GM06990 (cell line): ENCODE data around the gene AGAP1.

Experiments
- DNase-seq: peaks from one replicate; pipeline ENCODE4 v3.0.0-alpha.2; 2011; ENCODE audit not compliant: insufficient read length; ENCODE audit errors: extremely low read depth
- H3K27me3 ChIP-seq: replicated peaks from 2 replicates; pipeline ENCODE4 v1.6.0; 2011; ENCODE audit warnings: low read length; ENCODE audit not compliant: control insufficient read depth, insufficient read depth
- H3K36me3 ChIP-seq: 2 replicates; pipeline ENCODE4 v1.5.1; 2011; ENCODE audit warnings: low read length; ENCODE audit not compliant: control insufficient read depth, insufficient read depth
- H3K4me3 ChIP-seq: replicated peaks from 2 replicates; pipeline ENCODE4 v1.5.1; 2011; ENCODE audit warnings: low read depth, mild to moderate bottlenecking, control low read depth, low read length
- TF ChIP-seq, protein P1 (sequence below): IDR thresholded peaks from 2 replicates; pipeline ENCODE4 v1.5.1; 2011; ENCODE audit warnings: low read length, control low read depth, mild to moderate bottlenecking, inconsistent platforms; ENCODE audit not compliant: insufficient read depth, poor library complexity, severe bottlenecking

Gene AGAP1

DNA sequence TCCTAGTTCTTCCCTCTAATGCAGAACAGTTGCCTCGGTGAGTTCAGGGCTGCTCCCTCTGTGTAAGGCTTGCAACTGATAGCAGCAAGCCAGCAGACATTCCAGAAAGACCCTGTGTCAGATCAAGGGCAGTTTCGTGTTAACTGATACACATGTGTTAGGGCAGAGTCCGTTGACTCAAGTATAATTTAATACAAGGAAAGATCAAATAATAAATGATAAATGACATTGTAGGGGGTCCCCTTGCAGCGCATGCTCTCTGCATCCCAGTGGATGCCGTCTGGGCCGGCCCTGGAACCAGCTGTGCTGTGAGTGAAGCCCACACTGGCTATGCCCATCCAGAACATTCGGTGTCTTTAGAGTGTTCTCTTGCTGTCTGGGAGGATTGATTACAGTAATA is 180.3 kb downstream of the AGAP1 start:
- TF ChIP-seq, protein P1, sequence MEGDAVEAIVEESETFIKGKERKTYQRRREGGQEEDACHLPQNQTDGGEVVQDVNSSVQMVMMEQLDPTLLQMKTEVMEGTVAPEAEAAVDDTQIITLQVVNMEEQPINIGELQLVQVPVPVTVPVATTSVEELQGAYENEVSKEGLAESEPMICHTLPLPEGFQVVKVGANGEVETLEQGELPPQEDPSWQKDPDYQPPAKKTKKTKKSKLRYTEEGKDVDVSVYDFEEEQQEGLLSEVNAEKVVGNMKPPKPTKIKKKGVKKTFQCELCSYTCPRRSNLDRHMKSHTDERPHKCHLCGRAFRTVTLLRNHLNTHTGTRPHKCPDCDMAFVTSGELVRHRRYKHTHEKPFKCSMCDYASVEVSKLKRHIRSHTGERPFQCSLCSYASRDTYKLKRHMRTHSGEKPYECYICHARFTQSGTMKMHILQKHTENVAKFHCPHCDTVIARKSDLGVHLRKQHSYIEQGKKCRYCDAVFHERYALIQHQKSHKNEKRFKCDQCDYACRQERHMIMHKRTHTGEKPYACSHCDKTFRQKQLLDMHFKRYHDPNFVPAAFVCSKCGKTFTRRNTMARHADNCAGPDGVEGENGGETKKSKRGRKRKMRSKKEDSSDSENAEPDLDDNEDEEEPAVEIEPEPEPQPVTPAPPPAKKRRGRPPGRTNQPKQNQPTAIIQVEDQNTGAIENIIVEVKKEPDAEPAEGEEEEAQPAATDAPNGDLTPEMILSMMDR: no peak
- H3K4me3 ChIP-seq: no peak overlapping the region
- no peak for DNase-seq
- H3K27me3 ChIP-seq: no peaks in the 10 kb centered on the region; the same call in none of the 2 replicates
- no peaks in the 10 kb centered on the region for H3K36me3 ChIP-seq

DNA sequence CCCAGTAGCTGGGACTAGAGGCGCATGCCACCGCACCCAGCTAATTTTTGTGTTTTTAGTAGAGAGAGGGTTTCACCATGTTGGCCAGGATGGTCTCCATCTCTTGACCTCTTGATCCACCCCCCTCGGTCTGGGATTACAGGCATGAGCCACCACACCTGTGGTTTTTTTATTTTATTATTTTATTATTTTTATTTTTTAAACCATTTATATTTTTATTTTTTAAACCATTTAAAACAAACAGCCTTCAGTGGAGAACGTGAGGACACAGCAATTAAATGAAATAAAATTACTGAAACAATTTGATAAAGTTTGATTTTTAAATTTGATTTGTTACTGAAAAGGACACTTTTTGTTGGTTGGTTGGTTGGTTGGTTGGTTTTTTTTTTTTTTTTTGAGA is 181.0 kb downstream of the AGAP1 start:
- no peaks in the 10 kb centered on the region; the same call in none of the 2 replicates for H3K27me3 ChIP-seq
- TF ChIP-seq, protein P1: no peak
- DNase-seq: no peak
- H3K36me3 ChIP-seq: no peaks in the 10 kb centered on the region
- H3K4me3 ChIP-seq: no peak overlapping the region

DNA sequence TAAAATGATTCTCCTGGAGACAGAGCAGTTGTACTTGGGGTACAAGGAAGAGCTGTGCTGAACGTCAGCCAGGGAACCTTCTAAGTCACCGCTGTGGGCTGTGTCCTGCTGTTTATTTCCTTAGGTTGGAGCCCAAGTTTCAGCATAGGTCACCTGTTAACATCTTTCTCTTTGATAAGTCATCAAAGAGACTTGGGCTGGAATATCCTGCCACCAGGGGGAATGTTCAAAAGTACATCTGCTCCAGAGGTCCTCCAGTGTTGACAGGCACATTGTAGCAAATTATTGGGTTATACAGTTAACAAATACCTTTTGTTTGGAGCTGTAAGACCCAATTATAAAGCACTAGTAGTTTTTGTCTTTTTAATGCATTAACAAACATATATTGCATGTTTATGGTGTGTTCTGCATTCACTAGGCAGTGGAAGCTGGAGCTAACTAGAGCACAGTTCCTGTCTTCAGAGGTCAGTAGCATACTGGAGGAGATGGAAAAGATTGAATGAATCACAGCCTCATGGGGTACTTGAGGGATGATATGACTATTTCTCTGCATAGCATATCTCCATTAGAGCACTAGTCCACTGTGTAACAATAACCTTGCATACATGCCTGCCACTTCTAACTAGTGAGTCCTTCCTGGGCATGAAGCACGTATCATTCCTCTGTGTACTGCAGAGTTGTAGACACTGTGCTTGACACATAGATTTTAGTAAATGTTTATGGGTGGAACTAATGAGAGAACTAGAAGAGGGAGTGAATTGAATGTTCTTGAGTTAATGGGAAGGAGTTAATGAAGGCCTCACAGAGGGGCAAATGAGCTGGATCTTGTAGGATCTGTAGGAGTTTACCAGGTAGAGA is 182.1 kb downstream of the AGAP1 start:
- no peaks in the 10 kb centered on the region; the same call in none of the 2 replicates for H3K27me3 ChIP-seq
- no peak overlapping the region for H3K4me3 ChIP-seq
- H3K36me3 ChIP-seq: no peaks in the 10 kb centered on the region
- TF ChIP-seq, protein P1: no peak
- no peak for DNase-seq

DNA sequence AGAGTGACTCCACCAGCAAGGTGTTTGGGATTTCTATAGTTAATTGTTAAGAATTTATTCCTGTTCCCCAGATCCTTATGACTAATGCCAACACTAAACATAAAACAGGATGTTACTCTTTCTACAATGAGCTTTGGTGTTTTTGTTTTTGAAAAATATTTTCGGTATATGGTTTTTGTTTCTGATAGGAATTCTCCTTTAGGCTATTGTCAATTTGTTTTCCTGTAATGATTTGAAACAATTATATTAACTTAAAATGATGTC is 182.6 kb downstream of the AGAP1 start:
- no peak for DNase-seq
- H3K36me3 ChIP-seq: no peaks in the 10 kb centered on the region
- no peaks in the 10 kb centered on the region; the same call in none of the 2 replicates for H3K27me3 ChIP-seq
- TF ChIP-seq, protein P1: no peak
- H3K4me3 ChIP-seq: no peak overlapping the region

DNA sequence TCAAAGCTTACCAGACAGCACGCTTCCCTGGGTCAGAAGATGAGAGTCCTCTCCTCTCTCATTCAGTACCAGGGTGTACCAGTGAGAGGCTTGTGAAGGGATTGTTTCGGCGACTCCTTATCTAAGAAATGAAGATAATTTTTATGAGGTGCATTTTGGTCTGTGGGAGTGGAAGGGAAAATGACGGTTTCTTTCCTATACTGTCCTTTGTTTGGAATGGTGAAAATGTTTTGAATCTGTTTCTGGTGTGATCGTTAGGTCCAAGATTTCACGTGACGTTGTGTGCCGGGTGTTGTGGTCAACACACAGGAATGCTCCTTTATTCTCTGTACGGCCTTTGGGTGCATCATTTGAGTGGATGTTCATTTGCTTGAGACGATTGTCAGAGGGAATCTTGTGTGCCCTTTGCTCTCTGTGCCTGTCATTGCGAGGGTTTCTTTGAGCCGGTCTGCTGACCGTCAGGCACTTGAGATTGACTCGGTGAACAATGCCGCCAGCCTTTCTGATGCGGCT is 183.5 kb downstream of the AGAP1 start:
- TF ChIP-seq, protein P1: no peak
- Histone ChIP-seq H3K4me3 (no peak overlapping the region), H3K27me3 (no peaks in the 10 kb centered on the region; the same call in none of the 2 replicates), H3K36me3 (no peaks in the 10 kb centered on the region)
- DNase-seq: no peak

DNA sequence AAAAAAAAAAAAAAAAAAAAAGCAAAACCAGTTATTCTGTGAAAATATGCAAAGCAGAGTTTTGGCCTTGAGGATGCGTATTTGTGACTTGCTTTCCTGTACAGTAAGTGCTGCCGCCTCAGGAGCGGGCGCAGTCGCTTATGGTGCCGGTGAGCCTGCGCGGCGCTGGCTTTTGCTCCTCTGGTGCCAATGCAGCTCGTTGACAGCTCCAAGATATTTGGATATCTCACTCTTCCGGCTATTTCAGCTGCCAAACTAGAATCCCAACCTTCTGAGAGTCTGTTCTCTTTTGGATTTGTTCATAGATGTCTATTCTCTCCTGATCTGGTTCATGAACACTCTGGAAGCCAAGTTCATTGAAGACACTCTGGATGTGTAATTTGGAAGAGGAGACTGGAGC is 184.1 kb downstream of the AGAP1 start:
- no peaks in the 10 kb centered on the region; the same call in none of the 2 replicates for H3K27me3 ChIP-seq
- no peaks in the 10 kb centered on the region for H3K36me3 ChIP-seq
- H3K4me3 ChIP-seq: no peak overlapping the region
- TF ChIP-seq, protein P1: no peak
- DNase-seq: no peak
